Measurements from ENCODE around the gene MUC2. TPM values are rescaled to one million over a fixed set of nuclear protein-coding genes. Genes with fewer than 3 reads are reported as not detected.

The MUC2 gene
- total RNA-seq, 1 experiment from 2014 or later: 0.04 TPM

DNA sequence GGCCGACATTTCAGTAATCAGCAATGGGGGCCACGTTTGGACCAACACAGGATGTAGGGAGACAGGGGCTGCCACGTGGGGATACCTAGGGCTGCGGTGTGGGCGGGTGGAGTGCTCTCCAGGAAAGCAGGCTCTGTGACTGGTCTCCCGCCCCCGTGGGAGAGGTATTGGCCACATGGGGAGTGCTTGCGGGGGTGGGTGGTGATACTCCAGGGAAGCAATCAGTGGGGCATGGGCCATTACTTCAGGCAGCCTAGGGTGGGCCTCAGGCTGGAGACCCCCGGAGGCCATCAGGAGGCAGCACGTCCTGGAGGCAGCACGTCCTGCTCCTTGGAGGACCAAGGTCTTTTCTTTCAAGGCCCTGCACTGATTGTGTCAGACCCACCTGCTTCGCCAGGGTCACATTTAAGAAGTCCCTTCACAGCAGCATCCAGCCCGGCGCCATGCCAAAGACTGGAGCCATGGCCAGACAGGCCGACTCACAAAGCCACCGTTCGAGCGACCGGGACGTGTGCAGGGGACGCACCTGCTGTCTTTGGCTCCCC, 3.0 kb upstream of the MUC2 start:
- H3F3A ChIP-seq (ENCODE audit: insufficient read depth, low read depth): no peaks in the 10 kb centered on the region
- no peak overlapping the region for H2AFZ ChIP-seq
- TF ChIP-seq, protein P1, sequence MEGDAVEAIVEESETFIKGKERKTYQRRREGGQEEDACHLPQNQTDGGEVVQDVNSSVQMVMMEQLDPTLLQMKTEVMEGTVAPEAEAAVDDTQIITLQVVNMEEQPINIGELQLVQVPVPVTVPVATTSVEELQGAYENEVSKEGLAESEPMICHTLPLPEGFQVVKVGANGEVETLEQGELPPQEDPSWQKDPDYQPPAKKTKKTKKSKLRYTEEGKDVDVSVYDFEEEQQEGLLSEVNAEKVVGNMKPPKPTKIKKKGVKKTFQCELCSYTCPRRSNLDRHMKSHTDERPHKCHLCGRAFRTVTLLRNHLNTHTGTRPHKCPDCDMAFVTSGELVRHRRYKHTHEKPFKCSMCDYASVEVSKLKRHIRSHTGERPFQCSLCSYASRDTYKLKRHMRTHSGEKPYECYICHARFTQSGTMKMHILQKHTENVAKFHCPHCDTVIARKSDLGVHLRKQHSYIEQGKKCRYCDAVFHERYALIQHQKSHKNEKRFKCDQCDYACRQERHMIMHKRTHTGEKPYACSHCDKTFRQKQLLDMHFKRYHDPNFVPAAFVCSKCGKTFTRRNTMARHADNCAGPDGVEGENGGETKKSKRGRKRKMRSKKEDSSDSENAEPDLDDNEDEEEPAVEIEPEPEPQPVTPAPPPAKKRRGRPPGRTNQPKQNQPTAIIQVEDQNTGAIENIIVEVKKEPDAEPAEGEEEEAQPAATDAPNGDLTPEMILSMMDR (conservative IDR thresholded peaks at IDR 0.05): no peak
- TF ChIP-seq EZH2 (IDR thresholded peaks at IDR 0.05; ENCODE audit: low read depth): no peak
- CTCF ChIA-PET: no interaction called here
- no peak for DNase-seq
- no peak overlapping the region for H3K27ac ChIP-seq
- H3K4me3 ChIP-seq: no peak overlapping the region
- H3K9me2 ChIP-seq (ENCODE audit: insufficient read depth): no peaks in the 10 kb centered on the region
- POLR2A ChIA-PET (ENCODE audit: unreplicated experiment): interaction anchor here (0.6 kb wide), 1 partner anchor 140 kb away, joined by 25 read pairs; no protein-coding TSS in a partner anchor
- no peaks in the 10 kb centered on the region for H3K9me3 ChIP-seq (ENCODE audit: insufficient read depth, low read depth)
- H3K36me3 ChIP-seq (ENCODE audit: low read depth): no peaks in the 10 kb centered on the region
- no peaks in the 10 kb centered on the region for H3K27me3 ChIP-seq (ENCODE audit: insufficient read depth, low read depth)
- H3K4me1 ChIP-seq (replicated peaks; ENCODE audit: insufficient read depth): peaks cover 22% of the 10 kb centered on the region
- intact Hi-C loops (cut with micrococcal nuclease; ENCODE audit: unreplicated experiment): no loop called here
- no peaks in the 10 kb centered on the region for H4K20me1 ChIP-seq (ENCODE audit: insufficient read depth)
- H3K4me2 ChIP-seq: no peak overlapping the region
- no TSS peak for BruUV-seq (replicated peaks)
- no peaks in the 10 kb centered on the region for H3K79me2 ChIP-seq (ENCODE audit: low read depth)

DNA sequence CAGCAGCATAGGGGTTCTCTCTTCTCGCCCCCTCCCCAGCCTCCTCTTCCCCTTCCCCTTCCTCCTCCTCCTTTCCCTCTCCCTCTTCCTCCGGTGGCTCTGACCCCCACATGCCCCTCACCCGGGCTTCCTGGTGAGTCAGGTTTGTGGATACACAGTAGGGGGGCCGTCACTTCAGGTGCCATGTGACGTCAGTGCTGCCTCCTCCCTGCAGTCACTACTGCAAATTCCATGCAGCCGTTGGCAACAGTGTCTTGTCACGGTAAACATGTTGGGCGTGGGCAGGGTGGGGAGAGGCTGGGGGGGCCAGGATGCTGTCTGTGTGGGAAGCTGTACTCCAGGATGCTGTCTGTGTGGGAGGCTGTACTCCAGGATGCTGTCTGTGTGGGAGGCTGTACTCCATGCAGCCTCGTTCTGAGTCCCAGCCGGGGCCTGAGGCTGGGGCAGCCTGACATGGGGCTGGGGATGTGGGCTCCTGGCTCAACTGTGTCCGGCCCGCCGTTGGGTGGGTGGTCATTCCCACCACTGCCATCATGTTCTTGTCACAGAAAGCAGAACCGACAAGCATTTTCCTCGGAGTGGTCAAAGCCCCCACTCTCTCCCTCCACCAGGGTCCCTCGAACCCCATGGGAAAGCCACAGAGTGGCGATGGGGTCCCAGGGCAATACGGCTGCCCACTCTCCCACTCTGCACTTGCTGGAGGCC, 2.4 kb upstream of the MUC2 start:
- Histone ChIP-seq H3K4me1 (replicated peaks; ENCODE audit: insufficient read depth) (peaks cover 22% of the 10 kb centered on the region), H3K4me2 (no peak overlapping the region), H3K9me3 (ENCODE audit: insufficient read depth, low read depth) (no peaks in the 10 kb centered on the region), H3K4me3 (no peak overlapping the region), H3K9me2 (ENCODE audit: insufficient read depth) (no peaks in the 10 kb centered on the region), H3F3A (ENCODE audit: insufficient read depth, low read depth) (no peaks in the 10 kb centered on the region), H3K79me2 (ENCODE audit: low read depth) (no peaks in the 10 kb centered on the region), H3K36me3 (ENCODE audit: low read depth) (no peaks in the 10 kb centered on the region), H2AFZ (no peak overlapping the region), H4K20me1 (ENCODE audit: insufficient read depth) (no peaks in the 10 kb centered on the region), H3K27ac (no peak overlapping the region), H3K27me3 (ENCODE audit: insufficient read depth, low read depth) (no peaks in the 10 kb centered on the region)
- POLR2A ChIA-PET (ENCODE audit: unreplicated experiment): interaction anchor here (0.6 kb wide), 1 partner anchor 32 kb away, joined by 3 read pairs; no protein-coding TSS in a partner anchor
- no peak for TF ChIP-seq EZH2 (IDR thresholded peaks at IDR 0.05; ENCODE audit: low read depth)
- TF ChIP-seq, protein P1 (conservative IDR thresholded peaks at IDR 0.05): no peak
- CTCF ChIA-PET: no interaction called here
- intact Hi-C loops (cut with micrococcal nuclease; ENCODE audit: unreplicated experiment): no loop called here
- BruUV-seq (replicated peaks): TSS peak; percentile 70
- peak; percentile 56 to 59 for DNase-seq

- Histone ChIP-seq H3K4me1 (replicated peaks; ENCODE audit: insufficient read depth) (peaks cover 22% of the 10 kb centered on the region), H3K9me2 (ENCODE audit: insufficient read depth) (no peaks in the 10 kb centered on the region), H3K79me2 (ENCODE audit: low read depth) (no peaks in the 10 kb centered on the region), H3K9me3 (ENCODE audit: insufficient read depth, low read depth) (no peaks in the 10 kb centered on the region), H3F3A (ENCODE audit: insufficient read depth, low read depth) (no peaks in the 10 kb centered on the region), H3K36me3 (ENCODE audit: low read depth) (no peaks in the 10 kb centered on the region), H2AFZ (no peak overlapping the region; the same call in 1 of the 2 replicates), H3K27me3 (ENCODE audit: insufficient read depth, low read depth) (no peaks in the 10 kb centered on the region), H3K4me2 (peak overlapping the region; percentile 40), H4K20me1 (ENCODE audit: insufficient read depth) (no peaks in the 10 kb centered on the region), H3K27ac (no peak overlapping the region), H3K4me3 (no peak overlapping the region)
- intact Hi-C loops (cut with micrococcal nuclease; ENCODE audit: unreplicated experiment): no loop called here
- no peak for DNase-seq
- no TSS peak for BruUV-seq (replicated peaks)
- ChIA-PET CTCF (interaction anchor here (0.5 to 0.6 kb wide), 2 partner anchors 148 to 1121 kb away, joined by 3 to 4 read pairs; no protein-coding TSS in a partner anchor), POLR2A (ENCODE audit: unreplicated experiment) (interaction anchor here (0.5 to 0.6 kb wide), 2 partner anchors 32 to 523 kb away, joined by 3 read pairs; no protein-coding TSS in a partner anchor)
- TF ChIP-seq, protein P1 (conservative IDR thresholded peaks at IDR 0.05): no peak
- no peak for TF ChIP-seq EZH2 (IDR thresholded peaks at IDR 0.05; ENCODE audit: low read depth)
Measured at GRCh38 chr11:1072821-1073231, 1.8 kb upstream of the MUC2 start.

All from PC-9 (cell line).